Heart left ventricle (tissue), 13 donors: ENCODE measurements around the gene MGARP.

ENCODE experiments used
- POLR2A ChIP-seq, 2 donors: fragments of 450-650 bp; IDR thresholded peaks; one replicate each; pipeline ENCODE4 v1.6.1; 2017; ENCODE audit warnings: antibody characterized with exemption in 2 of 2, mild to moderate bottlenecking in 2 of 2, moderate library complexity in 2 of 2
- TF ChIP-seq, protein P1 (sequence below), 12 donors: fragments of 200-600 bp; sonication (generic) in 4 of 12; IDR thresholded peaks; one replicate each; pipeline versions ENCODE4 v1.5.0 to v1.8.0; 2018 to 2022; ENCODE audit warnings: antibody characterized with exemption in 12 of 12, mild to moderate bottlenecking in 5 of 12
- donor health status: ischemic (EF 13 %, LVEDD 7.1; RV severe dilation, severe dysfunction).
- donor health status: DM: no; HTN: yes; CAD: no.
- donor health status: DM: no; HTN: no; CAD: no.
- donor health status: ischemic (EF 25% LVEDD 6.9; RV normal size, moderate dysfunction).
- donor health status: ischemic (EF 25% LVEDD 5.7; RV mildly dilated, moderate dysfunction).
- donor health status: ischemic (EF 35%, LVEDD 5.7; RV mildly dilated, moderate dysfunction).
- donor health status: nonischemic (EF 11% LVEDD 7.7; RV severe dilation, severe dysfunction).
- donor health status: DM: yes; HTN: yes; CAD: no.
- donor health status: PGD.
- donor health status: ischemic (EF 29% LVEDD 5.4; RV normal size, mild dysfunction).
- donor health status: nonischemic (EF 23%, LVEDD 6.1; RV moderate dilation, normal function).

DNA sequence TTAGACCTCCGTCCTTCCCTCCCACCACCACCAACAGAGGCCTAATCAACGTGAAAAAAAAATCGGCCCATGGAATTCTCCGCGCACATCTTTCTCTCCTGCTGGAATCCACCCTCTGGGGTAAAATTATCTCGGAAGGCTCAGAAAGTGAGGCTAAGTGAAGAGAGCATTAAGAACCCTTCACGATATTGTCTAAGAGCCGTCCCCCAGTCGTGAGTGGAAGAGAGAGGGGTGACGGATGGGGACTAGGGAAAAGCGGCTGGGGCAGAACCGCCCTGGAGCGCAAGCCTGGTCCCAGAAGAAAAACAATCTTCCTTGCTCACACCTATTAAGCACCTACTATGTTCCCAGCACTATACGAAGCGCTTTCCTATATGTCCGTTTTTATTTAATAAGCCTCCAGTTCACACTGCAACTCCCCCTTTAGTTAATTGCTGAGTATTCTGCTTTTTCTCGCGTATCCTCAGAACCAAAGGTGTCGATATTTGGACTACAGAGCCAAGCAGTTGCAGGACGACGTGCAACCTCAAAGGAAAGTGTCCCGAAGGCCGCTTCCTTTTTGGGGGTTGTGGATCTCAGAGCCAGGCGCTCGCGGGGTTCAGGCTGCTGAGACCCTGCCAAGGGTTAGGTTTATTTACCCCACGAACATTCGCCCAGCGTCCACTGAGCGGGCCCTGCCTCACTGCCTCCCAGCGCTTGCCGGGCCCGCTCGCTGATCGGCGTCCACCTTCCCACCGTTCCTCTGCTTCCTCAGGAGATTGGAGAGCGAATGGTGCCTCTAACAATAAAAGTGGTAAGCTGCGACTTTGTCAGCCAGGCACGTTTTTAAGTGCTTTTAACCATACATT is 889 bp downstream of the MGARP start:
- TF ChIP-seq, protein P1, sequence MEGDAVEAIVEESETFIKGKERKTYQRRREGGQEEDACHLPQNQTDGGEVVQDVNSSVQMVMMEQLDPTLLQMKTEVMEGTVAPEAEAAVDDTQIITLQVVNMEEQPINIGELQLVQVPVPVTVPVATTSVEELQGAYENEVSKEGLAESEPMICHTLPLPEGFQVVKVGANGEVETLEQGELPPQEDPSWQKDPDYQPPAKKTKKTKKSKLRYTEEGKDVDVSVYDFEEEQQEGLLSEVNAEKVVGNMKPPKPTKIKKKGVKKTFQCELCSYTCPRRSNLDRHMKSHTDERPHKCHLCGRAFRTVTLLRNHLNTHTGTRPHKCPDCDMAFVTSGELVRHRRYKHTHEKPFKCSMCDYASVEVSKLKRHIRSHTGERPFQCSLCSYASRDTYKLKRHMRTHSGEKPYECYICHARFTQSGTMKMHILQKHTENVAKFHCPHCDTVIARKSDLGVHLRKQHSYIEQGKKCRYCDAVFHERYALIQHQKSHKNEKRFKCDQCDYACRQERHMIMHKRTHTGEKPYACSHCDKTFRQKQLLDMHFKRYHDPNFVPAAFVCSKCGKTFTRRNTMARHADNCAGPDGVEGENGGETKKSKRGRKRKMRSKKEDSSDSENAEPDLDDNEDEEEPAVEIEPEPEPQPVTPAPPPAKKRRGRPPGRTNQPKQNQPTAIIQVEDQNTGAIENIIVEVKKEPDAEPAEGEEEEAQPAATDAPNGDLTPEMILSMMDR (IDR thresholded peaks at IDR 0.05), result no peak
- TF ChIP-seq POLR2A (IDR thresholded peaks at IDR 0.05), result no peak
